ENCODE data around the gene LHPP. TPM values are rescaled to one million over a fixed set of nuclear protein-coding genes. Genes with fewer than 3 reads are reported as not detected.

LHPP gene
- total RNA-seq, 1 donor from 2014 or later = 2.4 TPM

DNA sequence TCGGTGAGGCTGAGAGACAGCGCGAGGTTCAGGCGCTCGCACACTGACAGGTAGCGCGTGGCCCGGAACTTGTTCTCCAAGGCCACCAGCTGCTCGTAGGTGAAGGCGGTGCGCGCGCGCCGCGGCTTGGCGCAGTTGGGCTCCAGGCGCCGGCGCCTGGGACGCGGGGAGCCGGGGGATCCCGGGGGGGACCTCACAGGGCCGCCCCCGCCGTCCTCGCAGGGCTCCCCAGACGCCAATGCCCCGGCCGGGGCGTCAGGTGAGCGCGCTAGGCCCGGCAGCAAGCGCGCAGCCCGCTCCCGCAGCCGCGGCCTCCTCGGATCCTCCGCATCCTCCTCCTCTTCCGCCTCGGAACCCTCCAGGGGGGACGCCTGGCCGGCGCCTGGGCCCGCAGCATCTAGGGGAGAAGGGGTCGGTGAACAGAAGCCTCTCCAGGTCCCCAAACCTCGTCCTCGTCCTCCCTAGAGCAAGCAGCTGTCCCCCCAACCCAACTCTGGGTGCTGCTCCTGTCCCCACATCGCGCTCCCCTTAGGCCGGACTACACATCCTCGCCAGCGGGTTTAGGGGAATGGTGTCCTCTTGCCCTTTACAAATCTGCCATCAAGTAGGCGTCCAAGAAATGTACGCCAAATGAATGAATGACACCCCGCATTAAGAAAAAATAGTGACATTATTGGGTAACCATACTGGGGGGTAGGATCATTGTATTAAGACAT lies 13.7 kb upstream of the LHPP start:
- DNase-seq (ENCODE audit: low read depth, low spot score) = no peak

DNA sequence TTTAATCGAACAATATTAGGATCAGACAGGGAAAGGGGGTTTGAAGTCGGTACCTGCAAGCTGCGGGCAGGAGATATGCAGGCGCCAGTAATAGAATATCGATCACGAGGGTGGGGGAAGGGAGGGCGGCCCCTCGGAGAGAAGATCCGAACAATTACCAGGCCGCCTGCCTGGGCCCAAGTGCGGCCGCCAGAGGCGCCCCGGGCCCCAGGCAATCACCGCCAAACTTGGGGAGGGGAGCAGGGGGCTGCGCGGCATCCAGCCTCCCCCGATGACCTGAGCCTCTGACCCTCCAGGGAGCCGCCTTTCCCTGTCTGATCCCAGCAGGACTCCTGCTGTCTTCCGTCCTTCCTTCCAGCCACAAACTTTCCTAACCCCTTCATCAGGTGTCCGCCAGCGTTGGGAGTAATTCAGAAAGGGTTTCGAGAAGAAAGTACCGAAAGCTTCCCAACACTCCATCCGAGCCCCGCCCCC lies 12.9 kb upstream of the LHPP start:
- DNase-seq (ENCODE audit: low read depth, low spot score) = no peak

DNA sequence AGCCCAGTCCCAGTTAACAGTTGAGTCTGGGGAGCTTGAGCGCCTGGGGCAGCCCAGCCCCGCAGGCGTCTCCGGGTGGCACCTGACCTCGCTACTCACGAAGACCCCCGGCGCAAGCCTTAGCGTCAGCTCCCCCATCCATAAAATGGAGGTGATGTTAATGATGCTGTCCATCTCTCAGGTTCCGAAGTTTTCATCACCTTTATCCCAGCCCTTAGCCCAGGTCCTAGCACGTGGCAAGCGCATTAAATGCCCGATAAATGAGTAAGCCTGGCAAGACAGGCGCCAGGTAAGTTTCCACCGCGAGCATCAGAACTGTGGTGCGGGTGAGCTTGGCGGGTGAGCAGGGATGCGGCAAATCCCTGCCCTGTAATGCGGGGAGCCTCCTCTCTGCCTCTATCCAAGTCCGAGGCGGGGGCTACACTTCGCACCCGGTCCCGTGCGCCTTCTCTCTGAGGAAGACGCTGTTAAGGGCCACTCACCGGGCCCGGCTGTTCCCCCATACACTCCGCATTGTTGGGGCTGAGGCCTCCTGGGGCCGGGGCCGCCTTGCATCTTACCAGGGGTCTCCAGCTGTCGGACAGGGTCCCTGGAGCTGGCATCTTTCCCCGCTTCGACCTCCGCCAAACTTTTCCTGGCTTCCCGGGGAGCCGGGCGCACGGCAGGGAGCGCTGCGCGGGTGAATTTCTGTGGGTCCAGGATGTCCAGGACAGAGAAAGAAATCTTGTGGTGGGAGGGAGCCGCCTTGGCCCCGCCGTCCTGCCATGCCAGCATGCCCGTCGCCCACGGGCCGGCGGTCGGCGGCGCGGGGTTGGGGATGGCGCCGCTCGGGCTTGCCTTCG lies 12.2 kb upstream of the LHPP start:
- no peak for DNase-seq (ENCODE audit: low read depth, low spot score)

DNA sequence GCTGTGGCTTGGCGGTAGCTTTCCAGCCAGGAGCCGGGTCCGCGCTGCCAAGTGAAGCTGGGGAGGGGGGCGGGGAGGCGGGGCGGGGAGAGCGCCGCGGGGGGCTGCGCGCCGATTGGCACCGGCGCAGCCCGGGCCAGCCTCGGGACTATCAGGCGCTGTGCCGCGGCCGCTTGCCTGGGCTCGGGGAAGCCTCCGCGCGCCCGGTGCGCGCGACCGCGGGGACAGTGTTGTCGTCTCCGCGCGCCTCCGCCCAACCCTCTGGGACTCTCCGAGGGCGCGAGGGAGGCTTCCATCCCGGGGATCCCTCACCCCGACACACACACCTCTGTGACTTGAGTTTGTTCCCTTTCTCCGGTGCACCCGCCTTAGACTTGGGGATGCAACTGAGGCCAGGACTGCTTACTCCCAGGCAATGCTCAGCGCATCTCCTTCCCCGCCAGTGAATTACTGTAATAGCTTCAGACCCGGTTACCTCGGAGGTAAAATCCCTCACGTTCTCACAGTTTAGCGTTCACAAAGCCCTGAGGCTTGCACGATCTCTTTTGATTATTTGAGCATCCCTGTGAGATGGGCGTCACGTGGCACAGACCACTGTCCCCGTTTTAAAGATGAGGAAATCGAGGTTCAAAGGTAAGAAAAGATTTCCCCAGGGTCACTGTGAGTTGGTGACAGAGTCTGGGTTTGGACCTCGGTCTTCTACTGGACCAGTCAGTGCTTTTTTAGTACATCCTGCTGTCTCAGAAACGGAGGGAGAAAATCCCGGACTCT lies 11.4 kb upstream of the LHPP start, which contains the start of gene NKX1-2:
Gene NKX1-2, minus strand, starts transcription at position 24 of the 771 bp plus-strand sequence. CDS start 92 bp downstream, outside the sequence.
- no peak for DNase-seq (ENCODE audit: low read depth, low spot score)

DNA sequence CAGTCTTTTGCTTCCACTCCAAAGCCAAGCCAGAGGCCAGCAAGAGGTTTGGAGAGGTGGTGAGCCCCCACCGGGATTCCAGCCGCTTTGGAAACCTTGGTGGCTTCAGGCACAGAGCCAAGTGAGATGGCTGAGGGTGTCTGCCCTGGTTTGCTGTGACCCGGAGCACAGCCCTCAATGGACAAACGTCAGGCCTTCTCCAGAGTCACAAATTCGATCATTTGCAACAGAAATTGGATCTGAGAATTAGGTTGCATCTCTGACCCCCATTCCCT lies 10.9 kb upstream of the LHPP start:
- no peak for DNase-seq (ENCODE audit: low read depth, low spot score)

DNA sequence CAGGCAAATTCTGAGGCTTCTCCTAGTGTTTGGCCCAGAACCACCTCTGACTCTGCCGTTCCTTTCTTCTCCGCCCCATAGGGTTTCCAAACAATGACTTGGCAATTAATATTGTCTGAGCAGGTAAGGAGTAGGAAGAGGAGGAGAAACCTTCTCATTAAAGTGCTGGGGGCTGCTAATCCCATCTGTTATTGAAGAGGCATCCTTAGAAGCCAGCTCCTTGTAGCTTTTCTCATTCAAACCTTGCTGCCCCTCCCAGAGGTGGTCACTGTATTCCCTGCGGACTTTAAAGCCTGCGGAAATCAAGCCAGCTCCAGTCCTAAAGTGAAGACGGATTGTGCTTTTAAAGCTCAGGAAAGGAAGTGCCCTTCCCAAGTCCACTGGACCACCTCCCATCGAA lies 10.3 kb upstream of the LHPP start:
- DNase-seq (ENCODE audit: low read depth, low spot score) = no peak

DNA sequence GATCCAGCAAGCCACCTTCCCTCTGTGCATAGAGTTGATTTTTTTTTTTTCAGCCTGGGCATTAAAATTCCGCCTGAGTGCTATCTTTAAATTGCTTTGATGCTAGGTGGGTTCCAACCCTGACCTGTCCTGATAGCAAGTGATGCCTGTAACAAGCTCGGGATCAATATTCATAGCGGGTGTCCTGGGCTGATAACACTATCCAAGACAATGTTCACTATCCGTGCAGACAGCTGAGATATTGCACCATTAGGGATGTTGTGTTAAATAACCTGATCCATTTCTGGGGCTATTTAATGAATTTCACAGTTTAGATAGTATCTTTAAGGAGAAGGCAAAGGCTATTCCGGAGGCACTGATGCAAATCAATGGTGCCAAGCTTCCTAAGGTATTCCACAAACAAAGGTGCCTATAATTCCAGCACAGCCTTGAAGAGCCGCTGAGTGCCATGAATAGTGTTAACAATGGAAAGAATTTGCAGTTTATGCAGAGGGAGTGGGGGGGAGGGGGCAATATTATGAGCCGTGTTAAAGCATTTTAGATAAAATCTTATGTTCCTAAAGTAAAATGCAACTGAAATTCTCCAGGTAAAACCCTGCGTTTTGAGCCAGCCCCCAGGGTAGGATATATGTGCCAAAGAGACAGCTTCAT lies 7.5 kb upstream of the LHPP start:
- no peak for DNase-seq (ENCODE audit: low read depth, low spot score)

DNA sequence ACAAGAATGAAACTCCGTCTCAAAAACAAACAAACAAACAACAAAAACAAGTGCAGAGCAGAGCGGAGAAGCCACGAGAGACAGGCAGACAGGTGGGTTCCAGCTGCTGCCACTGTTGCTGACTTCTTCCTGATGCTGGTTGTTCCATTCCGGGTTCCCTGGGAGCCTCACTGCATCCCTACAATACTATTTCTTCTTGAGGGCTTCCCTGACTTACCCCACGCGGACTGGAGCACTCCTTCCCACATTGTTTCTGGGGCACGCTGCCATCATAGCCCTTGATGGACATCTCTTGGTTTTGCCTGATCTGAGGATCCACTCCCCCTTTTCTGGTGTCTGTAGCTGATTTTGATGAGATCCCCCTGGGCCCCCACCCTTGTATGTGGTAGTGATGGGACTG lies 6.2 kb upstream of the LHPP start:
- DNase-seq (ENCODE audit: low read depth, low spot score) = no peak

DNA sequence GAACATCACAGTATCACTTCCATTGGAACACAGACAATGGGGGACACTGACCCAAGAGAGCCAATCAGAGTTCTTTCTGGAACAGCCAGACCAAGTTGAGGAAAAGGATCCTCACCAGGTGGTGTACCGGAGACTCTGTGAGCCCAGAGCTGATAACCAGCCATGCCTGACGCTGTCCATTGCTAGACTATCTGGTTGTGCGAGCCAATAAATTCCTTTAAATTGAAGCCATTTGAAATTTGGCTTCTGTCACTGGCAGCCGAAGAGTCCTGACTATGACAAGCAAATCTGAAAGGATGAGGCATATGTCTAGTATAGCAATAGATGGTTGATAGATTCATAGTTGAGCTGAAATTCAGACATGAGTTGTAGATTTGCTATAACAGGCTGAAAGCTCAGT lies 3.1 kb upstream of the LHPP start:
- DNase-seq (ENCODE audit: low read depth, low spot score) = no peak

DNA sequence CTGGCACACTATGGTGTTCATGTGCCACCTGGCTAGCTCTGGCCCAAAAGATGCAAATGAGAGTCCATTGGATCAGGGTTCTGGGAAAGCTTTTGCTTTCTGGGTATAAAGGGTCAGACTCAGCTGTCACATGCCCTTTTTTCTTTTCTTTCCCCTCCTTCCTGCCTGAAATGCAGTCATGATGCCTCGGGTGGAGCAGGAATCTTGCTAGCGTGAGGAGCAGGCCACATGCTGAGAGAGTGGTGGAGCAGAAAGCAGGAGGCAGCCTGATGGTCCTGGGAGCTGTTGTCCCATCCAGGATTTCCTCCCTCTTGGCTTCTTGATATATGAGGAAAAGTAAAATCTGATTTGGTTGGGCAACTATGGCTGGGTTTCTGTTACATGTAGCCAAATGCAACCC lies 2.7 kb upstream of the LHPP start:
- DNase-seq (ENCODE audit: low read depth, low spot score) = no peak

DNA sequence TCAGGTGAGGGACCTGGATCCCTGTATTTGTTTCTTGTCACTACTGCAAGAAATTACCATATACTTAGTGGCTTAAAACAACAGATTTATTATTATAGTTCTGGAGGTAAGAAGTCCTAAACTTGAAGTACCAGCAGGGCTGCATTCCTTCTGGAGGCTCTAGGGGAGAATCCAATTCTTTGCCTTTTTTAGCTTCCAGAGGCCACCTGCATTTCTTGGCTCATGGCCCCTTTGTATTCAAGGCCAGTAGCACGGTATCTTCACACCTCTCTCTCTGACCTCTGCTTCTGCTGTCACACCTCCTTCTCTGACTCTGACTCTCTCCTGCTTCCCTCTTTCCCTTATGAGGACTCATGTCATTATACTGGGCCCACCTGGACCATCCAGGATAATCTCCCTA lies 2.2 kb upstream of the LHPP start:
- no peak for DNase-seq (ENCODE audit: low read depth, low spot score)

DNA sequence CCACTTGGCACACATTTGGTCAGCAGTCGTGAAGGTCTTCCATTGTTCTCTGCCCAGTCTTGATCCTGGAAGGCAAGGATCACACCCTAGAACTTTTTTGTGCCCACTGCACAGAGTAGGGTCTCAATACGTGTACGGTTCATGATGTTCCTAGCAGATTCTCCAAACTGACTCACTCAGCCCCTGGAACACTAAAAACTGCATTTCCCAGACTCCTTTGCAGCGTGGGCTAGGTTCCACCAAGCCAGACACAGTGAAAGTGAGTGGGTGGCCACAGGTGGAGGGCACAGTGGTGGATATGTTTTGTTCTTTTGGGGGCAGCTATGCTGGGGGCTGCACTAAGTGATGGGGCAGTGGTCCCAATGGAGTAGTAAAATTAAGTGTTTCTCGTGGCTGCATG lies 1.5 kb upstream of the LHPP start:
- DNase-seq (ENCODE audit: low read depth, low spot score) = no peak

DNA sequence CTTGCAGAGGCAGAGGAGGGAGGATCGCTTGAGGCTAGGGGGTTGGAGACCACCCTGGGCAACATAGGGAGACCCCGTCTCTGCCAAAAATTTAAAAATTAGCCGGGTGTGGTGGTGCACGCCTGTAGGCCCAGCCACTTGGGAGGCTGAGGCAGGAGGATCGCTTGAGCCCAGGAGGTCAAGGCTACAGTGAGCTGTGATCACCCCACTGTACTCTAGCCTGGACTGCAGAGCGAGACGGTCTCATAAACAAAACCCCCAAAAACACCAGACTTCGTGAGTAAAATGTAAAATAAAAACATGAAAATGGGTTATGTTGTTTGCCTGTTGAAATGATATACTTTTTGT lies 699 bp downstream of the LHPP start:
- no peak for DNase-seq (ENCODE audit: low read depth, low spot score)

DNA sequence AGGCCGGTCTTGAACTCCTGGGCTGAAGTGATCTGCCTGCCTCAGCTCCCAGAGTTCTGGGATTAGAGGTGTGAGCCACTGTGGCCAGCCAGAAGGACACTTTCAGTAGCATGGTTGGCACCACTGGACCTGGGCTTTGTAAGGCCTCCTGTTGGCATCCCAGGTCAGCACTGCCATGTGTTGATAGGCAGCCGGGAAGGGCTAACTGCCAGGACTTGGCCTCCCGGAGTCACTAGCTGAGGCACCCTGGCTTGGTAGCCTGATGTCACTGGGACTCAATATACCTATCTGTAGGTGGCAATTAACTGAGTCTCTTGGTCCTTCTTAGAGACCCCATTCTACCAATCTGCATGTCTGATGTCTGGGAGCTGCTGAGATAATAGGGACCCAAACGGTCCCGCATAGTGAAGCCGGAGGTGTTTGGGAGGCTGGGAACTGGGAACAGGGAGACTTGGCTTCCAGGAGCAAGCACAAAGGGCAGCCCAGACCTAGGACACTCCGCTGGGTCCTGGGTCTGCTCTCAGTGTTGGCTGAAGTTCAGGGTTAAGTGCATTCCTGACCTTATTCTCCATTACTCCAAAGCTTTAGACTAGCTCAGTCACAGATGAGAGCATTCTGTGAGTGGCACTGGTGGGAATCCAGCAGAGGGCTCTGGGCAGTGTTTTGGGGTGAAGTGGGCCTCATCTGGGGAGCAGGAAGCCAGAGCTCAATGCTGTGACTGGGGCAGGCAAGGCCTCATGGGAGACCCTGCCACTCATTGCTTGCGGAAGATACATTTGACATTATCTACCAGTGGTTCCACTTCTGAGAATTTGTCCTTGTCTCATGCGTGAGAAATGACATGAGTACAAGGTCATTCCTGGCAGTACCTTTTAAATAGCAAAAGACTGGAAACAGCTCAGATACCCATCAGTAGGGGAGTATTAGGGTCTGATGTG lies 2.7 kb downstream of the LHPP start:
- no peak for DNase-seq (ENCODE audit: low read depth, low spot score)

DNA sequence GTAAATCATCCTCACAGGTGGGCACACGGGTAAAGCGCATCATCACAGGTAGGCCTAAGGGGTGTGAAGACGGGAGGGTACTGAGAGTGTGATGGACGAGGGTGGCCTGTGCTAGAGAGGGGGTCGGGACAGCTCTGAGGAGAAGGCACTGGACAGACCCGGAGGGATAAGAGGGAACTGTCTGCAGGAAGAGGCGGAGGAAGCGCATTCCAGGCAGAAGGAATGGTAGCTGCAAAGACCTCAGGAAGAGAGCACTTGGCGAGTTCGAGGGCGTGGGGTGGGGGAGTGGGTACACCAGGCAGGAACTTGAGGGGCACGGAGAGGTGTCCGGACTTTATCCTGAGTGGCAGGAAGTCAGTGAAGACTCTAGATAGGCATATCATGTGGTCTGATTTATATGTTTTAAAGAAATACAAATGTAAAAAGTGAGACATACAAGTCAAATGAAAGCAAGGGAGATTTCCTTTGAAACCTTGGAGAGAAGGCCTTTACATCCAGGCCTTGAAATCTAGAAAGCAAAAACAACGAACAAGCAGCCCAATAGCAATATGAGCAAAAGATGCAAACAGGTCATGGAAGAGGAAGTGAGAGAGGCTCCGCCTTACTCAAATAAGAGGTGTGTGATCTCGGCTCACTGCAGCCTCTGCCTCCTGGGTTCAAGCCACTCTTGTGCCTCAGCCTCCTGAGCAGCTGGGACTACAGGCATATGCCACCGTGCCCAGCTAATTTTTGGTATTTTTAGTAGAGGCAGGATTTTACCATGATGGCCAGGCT lies 3.6 kb downstream of the LHPP start:
- DNase-seq (ENCODE audit: low read depth, low spot score) = no peak

DNA sequence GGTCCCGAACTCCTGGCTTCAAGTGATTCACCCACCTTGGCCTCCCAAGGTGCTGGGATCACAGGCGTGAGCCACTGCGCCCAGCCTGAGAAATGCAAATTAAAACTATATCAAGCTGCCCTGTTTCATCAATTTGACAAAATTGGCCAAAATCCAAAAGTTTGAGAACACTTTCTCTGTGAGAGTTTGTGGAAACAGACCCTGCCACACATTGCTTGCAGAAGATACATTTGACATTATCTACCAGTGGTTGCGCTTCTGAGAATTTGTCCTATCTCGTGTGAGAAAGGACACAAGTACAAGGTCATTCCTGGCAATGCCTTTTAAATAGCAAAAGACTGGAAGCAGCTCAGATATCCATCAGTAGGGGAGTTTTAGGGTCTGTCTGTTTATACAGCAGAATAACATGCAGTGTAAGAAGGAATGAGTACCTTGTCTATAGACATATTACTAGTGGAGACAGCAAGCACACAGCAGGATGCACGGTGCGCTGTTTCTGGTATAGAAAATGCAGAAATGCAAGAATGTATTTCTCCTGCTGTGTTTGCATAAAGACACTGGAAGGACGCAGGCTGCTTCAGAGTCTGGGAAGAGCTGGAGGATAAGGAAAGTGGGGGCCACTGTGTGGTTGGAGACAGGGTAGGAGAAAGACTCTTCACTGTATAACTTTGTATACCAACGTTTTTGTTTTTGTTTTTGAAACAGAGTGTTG lies 4.3 kb downstream of the LHPP start:
- DNase-seq (ENCODE audit: low read depth, low spot score) = no peak

DNA sequence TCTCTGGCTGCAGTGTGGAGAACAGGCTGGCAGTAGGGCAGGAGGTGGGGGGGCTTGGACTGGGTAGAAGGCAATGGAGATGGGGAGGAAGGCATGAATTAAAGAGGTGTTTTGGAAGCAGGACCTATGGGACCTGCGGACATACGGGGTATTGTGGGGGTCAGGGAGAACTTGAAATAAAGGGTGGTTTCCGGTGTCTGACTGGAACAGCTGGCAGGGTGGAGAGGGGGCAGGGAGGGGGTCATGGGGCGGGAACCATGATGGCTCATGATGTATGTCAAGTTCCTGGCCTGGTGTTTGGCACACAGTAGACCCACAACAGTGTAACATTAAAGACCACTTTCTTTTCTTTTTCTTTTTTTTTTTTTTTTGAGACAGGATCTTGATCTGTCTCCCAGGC lies 5.5 kb downstream of the LHPP start:
- no peak for DNase-seq (ENCODE audit: low read depth, low spot score)

DNA sequence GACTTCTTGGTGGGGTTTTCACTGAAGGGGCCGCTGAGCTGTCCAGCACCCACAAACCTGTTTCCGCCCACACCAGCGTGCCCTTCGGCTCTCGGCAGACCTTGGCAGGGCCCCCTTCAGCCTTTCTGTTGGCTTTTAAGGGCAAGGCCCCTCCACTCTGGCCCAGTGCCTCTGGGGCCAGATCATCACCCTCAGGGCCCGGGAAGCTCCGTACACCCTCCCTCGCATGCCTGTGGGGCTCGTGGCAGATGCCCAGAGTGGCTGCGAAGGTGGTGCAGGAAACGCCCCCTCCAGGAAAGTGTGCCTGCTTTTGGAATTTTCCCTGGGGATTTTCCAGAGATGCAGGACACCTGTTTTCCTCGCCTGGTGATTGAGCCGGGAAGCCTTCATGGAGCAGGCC lies 7.0 kb downstream of the LHPP start:
- DNase-seq (ENCODE audit: low read depth, low spot score) = no peak

DNA sequence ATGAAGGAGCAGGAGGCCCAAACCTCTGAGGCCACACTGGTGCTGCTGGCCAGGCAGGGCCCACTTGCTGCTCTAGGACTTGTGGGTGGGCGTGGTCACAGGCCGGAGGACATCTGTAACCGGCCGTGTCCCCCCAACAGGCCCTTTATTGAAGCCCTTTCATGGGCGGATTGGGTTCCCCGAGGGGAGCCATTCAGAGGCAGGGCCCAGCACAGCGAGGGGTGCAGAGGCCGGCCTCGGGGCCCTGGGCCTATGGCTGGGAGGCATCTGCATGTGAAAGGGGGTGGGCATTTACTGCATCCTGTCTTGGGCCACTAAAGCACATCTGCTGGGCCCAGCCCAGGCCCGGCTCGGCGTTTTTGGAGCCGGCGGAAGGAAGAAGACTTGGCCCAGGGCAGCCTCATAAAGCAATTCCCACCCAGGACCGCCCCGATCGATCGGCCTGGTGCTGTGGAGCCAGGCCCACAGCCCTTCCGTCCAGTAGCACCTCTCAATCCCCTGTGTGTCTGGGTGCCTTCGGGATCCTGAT lies 8.4 kb downstream of the LHPP start:
- no peak for DNase-seq (ENCODE audit: low read depth, low spot score)

All from pulmonary artery endothelial cell (primary cell).